Thymus (tissue), 11 donors: ENCODE data around the gene DOCK3. TPM values are rescaled to one million over a fixed set of nuclear protein-coding genes. Genes with fewer than 3 reads are reported as not detected.

Experiments used
- DNase-seq, 9 donors: peaks; one replicate each; pipeline ENCODE4 v3.0.0-alpha.2; 2013; ENCODE audit warnings: low spot score in 9 of 9, low read depth in 6 of 9, missing footprints in 1 of 9
- H3K27ac ChIP-seq, 2 donors: one replicate each; pipeline ENCODE4 v1.5.1; 2013; ENCODE audit warnings: control low read depth in 1 of 2, low read depth in 1 of 2, low read length in 1 of 2, mild to moderate bottlenecking in 1 of 2, moderate library complexity in 1 of 2
- H3K27me3 ChIP-seq, 2 donors: one replicate each; pipeline ENCODE4 v1.5.1; 2013; ENCODE audit warnings: low read length in 1 of 2; ENCODE audit not compliant: control insufficient read depth in 2 of 2, insufficient read depth in 1 of 2
- H3K36me3 ChIP-seq, 2 donors: one replicate each; pipeline ENCODE4 v1.5.1; 2013; ENCODE audit warnings: low read length in 1 of 2, mild to moderate bottlenecking in 1 of 2, moderate library complexity in 1 of 2; ENCODE audit not compliant: control insufficient read depth in 2 of 2, insufficient read depth in 2 of 2
- H3K4me1 ChIP-seq, 2 donors: one replicate each; pipeline ENCODE4 v1.5.1; 2013; ENCODE audit warnings: low read length in 2 of 2; ENCODE audit not compliant: control insufficient read depth in 2 of 2, insufficient read depth in 2 of 2
- H3K4me3 ChIP-seq, 2 donors: one replicate each; pipeline ENCODE4 v1.5.1; 2013; ENCODE audit warnings: low read length in 2 of 2, control low read depth in 1 of 2, mild to moderate bottlenecking in 1 of 2
- H3K9me3 ChIP-seq, 2 donors: one replicate each; pipeline ENCODE4 v1.5.1; 2013; ENCODE audit warnings: low read length in 1 of 2, mild to moderate bottlenecking in 1 of 2; ENCODE audit not compliant: control insufficient read depth in 2 of 2, insufficient read depth in 1 of 2
- WGBS: extraction: QIAGEN DNeasy Blood & Tissue Kit; methylation state at CpG from one replicate; pipeline ENCODE4 v1.1.7; 2013; 5-methylcytosine and 5-hydroxymethylcytosine counted together
- polyA plus RNA-seq: library from polyadenylated mRNA; stranded (reverse); fragments of 200-250 nt; gene quantifications from one replicate; pipeline ENCODE4 v1.2.3, GENCODE V29; 2013
- total RNA-seq: library from RNA; stranded (reverse); fragments of 120-200 nt; gene quantifications from one replicate; pipeline ENCODE4 v1.2.4, GENCODE V29; 2013
- donor health status: healthy.

The DOCK3 gene
- total and polyA plus RNA-seq, 2 donors, result 0.05 to 0.21 TPM

DNA sequence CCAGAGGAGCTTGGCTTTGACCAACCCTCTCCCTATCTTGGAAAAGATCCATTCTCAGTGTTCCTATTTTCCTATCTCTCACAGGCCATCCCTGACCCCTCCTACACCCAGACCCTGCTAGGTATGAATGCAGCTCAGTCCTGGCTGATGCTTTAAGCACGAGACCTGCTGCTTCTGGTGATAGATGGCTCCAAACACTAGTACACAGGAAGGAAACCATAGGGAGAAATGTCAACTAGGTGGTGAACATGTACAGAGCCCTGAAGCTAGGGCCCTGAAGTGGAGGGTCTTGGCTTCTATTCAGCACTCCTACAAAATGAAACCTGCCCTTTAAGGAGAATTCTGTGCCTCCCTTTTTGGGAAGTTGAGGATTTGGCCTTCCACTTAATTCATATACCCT lies 662.9 kb downstream of the DOCK3 start:
- H3K27ac ChIP-seq, result no peak overlapping the region
- no peaks in the 10 kb centered on the region for H3K9me3 ChIP-seq
- H3K36me3 ChIP-seq, result no peaks in the 10 kb centered on the region
- no peak for DNase-seq
- WGBS, result 84% methylated on average over 1 of the region's 1 CpG
- no peak overlapping the region for H3K4me3 ChIP-seq
- H3K4me1 ChIP-seq, result no peaks in the 10 kb centered on the region
- H3K27me3 ChIP-seq, result no peaks in the 10 kb centered on the region

DNA sequence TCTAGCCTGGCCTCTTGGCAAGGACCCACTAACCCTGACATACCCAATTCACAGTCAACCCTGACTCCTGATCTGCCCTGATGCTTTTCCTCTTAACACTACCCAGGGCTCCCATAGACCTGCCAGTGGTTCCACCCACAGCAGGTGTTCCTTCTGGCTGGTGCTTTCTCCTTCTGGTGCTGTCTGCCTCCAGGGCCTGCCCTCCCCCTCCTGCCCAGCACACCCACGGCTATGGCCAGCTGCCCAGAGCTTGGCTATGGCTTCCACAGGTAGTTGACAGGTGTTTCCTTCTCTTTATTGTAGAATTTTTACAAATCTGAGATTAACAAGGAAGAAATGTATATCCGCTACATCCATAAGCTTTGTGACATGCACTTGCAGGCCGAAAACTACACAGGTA lies 663.9 kb downstream of the DOCK3 start:
- H3K4me3 ChIP-seq, result no peak overlapping the region
- no peaks in the 10 kb centered on the region for H3K4me1 ChIP-seq
- no peaks in the 10 kb centered on the region for H3K9me3 ChIP-seq
- 86% methylated on average over 3 of the region's 3 CpGs for WGBS
- H3K27me3 ChIP-seq, result no peaks in the 10 kb centered on the region
- no peak for DNase-seq
- no peak overlapping the region for H3K27ac ChIP-seq
- H3K36me3 ChIP-seq, result no peaks in the 10 kb centered on the region

DNA sequence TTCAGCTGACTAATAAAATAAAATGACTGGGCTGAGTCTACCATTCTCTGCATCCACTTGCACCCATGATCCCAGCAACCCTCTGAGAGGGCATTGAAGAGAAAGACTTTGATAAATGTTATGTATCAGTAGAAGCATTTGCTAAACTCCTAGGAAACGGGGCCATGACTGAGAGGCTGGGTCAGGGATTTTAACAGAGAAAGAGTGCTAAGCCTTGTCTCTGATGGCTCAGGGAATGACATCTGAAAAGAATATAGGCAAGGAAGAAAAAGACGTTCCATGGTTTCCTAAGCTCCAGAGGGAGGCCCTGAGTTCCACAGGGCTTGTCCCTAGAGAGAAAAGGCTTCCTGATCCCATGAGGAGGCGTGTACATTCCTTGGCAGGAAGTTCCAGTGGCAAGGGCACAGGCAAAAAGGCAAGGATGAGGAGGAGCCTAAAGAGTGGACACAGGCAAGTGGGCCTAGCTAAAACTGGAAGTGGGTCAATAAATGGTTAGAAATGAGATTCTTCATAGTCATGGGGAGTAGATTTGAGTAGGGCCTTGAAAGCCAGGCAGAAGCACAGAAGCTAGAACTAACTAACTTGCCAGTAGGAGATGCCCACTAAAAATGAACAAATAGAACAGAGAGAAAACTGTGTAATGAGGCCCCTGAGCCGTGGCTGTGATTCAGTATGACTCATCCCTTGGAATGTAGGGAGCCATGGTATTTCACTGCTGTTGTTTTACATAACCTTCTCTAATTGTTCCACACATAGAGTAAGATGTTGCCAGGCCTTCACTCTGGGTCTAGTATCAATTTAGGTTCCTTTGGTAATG lies 665.5 kb downstream of the DOCK3 start:
- H3K4me3 ChIP-seq, result no peak overlapping the region
- no peak overlapping the region for H3K27ac ChIP-seq
- WGBS, result 90% methylated on average over 4 of the region's 4 CpGs
- no peaks in the 10 kb centered on the region for H3K4me1 ChIP-seq
- H3K36me3 ChIP-seq, result no peaks in the 10 kb centered on the region
- H3K27me3 ChIP-seq, result no peaks in the 10 kb centered on the region
- DNase-seq, result no peak
- no peaks in the 10 kb centered on the region for H3K9me3 ChIP-seq

GRCh38 chr3:51340989-51341636 lies 666.4 kb downstream of the DOCK3 start:
- Histone ChIP-seq H3K4me3 (no peak overlapping the region), H3K4me1 (no peaks in the 10 kb centered on the region), H3K9me3 (no peaks in the 10 kb centered on the region), H3K36me3 (no peaks in the 10 kb centered on the region), H3K27me3 (no peaks in the 10 kb centered on the region), H3K27ac (no peak overlapping the region)
- DNase-seq, result no peak
- WGBS, result 93% methylated on average over 8 of the region's 8 CpGs

- H3K4me3 ChIP-seq, result no peak overlapping the region
- no peak overlapping the region for H3K27ac ChIP-seq
- H3K9me3 ChIP-seq, result no peaks in the 10 kb centered on the region
- H3K36me3 ChIP-seq, result no peaks in the 10 kb centered on the region
- H3K4me1 ChIP-seq, result no peaks in the 10 kb centered on the region
- WGBS, result 97% methylated on average over 7 of the region's 7 CpGs
- H3K27me3 ChIP-seq, result no peaks in the 10 kb centered on the region
- no peak for DNase-seq
Observed at GRCh38 chr3:51343918-51344687, 669.4 kb downstream of the DOCK3 start.

DNA sequence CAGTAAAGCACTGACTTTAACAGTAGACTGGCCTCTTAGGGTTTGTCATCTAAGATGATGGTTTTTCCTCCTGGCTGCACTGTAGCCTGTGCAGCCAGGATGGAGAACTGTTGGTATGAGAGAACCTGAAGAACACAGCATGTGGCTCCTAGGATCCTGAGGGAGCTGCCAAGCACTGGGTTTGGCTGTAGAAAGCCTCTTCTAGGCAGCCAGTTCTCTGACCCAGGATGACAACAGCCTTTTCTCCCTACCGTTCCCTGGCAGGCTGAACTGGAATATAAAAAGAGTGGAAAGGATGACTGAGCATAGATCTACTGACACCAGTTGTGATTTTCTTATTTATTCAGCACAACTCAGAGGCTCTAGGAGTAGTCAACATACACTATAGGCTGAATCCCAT lies 676.0 kb downstream of the DOCK3 start:
- H3K4me1 ChIP-seq, result no peaks in the 10 kb centered on the region
- H3K27ac ChIP-seq, result no peak overlapping the region
- H3K27me3 ChIP-seq, result no peaks in the 10 kb centered on the region
- H3K36me3 ChIP-seq, result no peaks in the 10 kb centered on the region
- WGBS, result 98% methylated on average over 1 of the region's 1 CpG
- no peak for DNase-seq
- H3K9me3 ChIP-seq, result no peaks in the 10 kb centered on the region
- no peak overlapping the region for H3K4me3 ChIP-seq

DNA sequence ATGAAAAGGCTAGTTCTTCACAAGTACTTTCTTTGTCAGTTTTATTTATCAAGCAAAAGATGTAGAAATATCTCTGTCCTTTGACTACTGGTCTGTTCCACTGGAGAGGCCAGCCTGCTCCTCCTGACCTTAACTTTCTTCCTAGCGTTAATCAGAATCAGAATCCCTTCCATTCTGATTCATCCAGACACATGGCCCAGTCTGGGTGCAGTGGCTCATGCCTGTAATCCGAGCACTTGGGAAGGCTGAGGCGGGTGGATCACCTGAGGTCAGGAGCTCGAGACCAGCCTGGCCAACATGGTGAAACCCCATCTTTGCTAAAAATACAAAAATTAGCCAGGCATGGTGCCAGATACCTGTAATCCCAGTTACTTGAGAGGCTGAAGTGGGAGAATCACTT lies 678.4 kb downstream of the DOCK3 start:
- no peaks in the 10 kb centered on the region for H3K27me3 ChIP-seq
- no peaks in the 10 kb centered on the region for H3K4me1 ChIP-seq
- DNase-seq, result no peak
- H3K36me3 ChIP-seq, result no peaks in the 10 kb centered on the region
- no peaks in the 10 kb centered on the region for H3K9me3 ChIP-seq
- 96% methylated on average over 4 of the region's 4 CpGs for WGBS
- H3K27ac ChIP-seq, result no peak overlapping the region
- no peak overlapping the region for H3K4me3 ChIP-seq

GRCh38 chr3:51353691-51354090 lies 679.0 kb downstream of the DOCK3 start:
- Histone ChIP-seq H3K4me1 (no peaks in the 10 kb centered on the region), H3K9me3 (no peaks in the 10 kb centered on the region), H3K27me3 (no peaks in the 10 kb centered on the region), H3K27ac (no peak overlapping the region), H3K4me3 (no peak overlapping the region), H3K36me3 (no peaks in the 10 kb centered on the region)
- no peak for DNase-seq
- 56% methylated on average over 1 of the region's 1 CpG for WGBS

GRCh38 chr3:51354172-51354571 lies 679.4 kb downstream of the DOCK3 start:
- Histone ChIP-seq H3K27me3 (no peaks in the 10 kb centered on the region), H3K4me1 (no peaks in the 10 kb centered on the region), H3K36me3 (no peaks in the 10 kb centered on the region), H3K4me3 (no peak overlapping the region), H3K9me3 (no peaks in the 10 kb centered on the region), H3K27ac (no peak overlapping the region)
- DNase-seq, result no peak
- WGBS, result over 99% methylated on average over 2 of the region's 2 CpGs
